ENCODE data around the gene HBA2. TPM values are rescaled to one million over a fixed set of nuclear protein-coding genes. Genes with fewer than 3 reads are reported as not detected.
"Not testable (repeated sequence)": the region's sequence is repeated elsewhere in the genome, so short reads cannot be mapped to it uniquely, and the experiment has no call there.

HBA2 gene
- total and polyA plus RNA-seq, 2 donors from 2014 or later = 11.1 to 33.9 TPM

GRCh38 chr16:170788-171187 is 1.9 kb upstream of the HBA2 start:
- no peak for TF ChIP-seq CTCF (IDR thresholded peaks at IDR 0.05; ENCODE audit: borderline replicate concordance, extremely low read depth, insufficient read depth)
- FAIRE-seq (no peak), DNase-seq (no peak)

GRCh38 chr16:173211-173854 is 657 bp downstream of the HBA2 start:
- H3K9me3 ChIP-seq (ENCODE audit: control insufficient read depth in 2 of 3, insufficient read depth in 1 of 3, low read length in 3 of 3); H3K36me3 ChIP-seq (ENCODE audit: control insufficient read depth in 2 of 3, insufficient read depth in 3 of 3, low read length in 3 of 3); H3K4me1 ChIP-seq (ENCODE audit: control insufficient read depth in 2 of 3, insufficient read depth in 2 of 3, low read depth in 1 of 3, low read length in 3 of 3); H3K4me3 ChIP-seq (ENCODE audit: low read length in 3 of 3); H3K27ac ChIP-seq (ENCODE audit: low read depth in 2 of 2, low read length in 2 of 2); FAIRE-seq; intact Hi-C loops (cut with DNase I); H3K9ac ChIP-seq (ENCODE audit: low read length in 3 of 3): not testable (repeated sequence)
- H3K27me3 ChIP-seq (ENCODE audit: control insufficient read depth, insufficient read depth, low read length) = peaks cover 35% of the 10 kb centered on the region
- peak in 1 of 5 donors; percentile 52 for DNase-seq

More at GRCh38 chr16:170788-171187, 1.9 kb upstream of the HBA2 start:
- Histone ChIP-seq H3K36me3 (ENCODE audit: control insufficient read depth in 2 of 3, insufficient read depth in 3 of 3, low read length in 3 of 3) (no peaks in the 10 kb centered on the region), H3K27ac (ENCODE audit: low read depth in 2 of 2, low read length in 2 of 2) (no peak overlapping the region), H3K27me3 (ENCODE audit: control insufficient read depth, insufficient read depth, low read length) (peaks cover 38% of the 10 kb centered on the region), H3K4me1 (ENCODE audit: control insufficient read depth in 2 of 3, insufficient read depth in 2 of 3, low read depth in 1 of 3, low read length in 3 of 3) (peaks cover 0 to 2% (median 0%) of the 10 kb centered on the region in 3 donors), H3K9me3 (ENCODE audit: control insufficient read depth in 2 of 3, insufficient read depth in 1 of 3, low read length in 3 of 3) (no peaks in the 10 kb centered on the region), H3K4me3 (ENCODE audit: low read length in 3 of 3) (no peak overlapping the region), H3K9ac (ENCODE audit: low read length in 3 of 3) (no peak overlapping the region)
- intact Hi-C loops (cut with DNase I) = no loop called here

- FAIRE-seq; H3K4me1 ChIP-seq (ENCODE audit: control insufficient read depth in 2 of 3, insufficient read depth in 2 of 3, low read depth in 1 of 3, low read length in 3 of 3); intact Hi-C loops (cut with DNase I); H3K9me3 ChIP-seq (ENCODE audit: control insufficient read depth in 2 of 3, insufficient read depth in 1 of 3, low read length in 3 of 3); H3K4me3 ChIP-seq (ENCODE audit: low read length in 3 of 3); H3K9ac ChIP-seq (ENCODE audit: low read length in 3 of 3); H3K36me3 ChIP-seq (ENCODE audit: control insufficient read depth in 2 of 3, insufficient read depth in 3 of 3, low read length in 3 of 3); H3K27ac ChIP-seq (ENCODE audit: low read depth in 2 of 2, low read length in 2 of 2): not testable (repeated sequence)
- peak in 1 of 5 donors; percentile 64 for DNase-seq
- H3K27me3 ChIP-seq (ENCODE audit: control insufficient read depth, insufficient read depth, low read length) = peaks cover 34% of the 10 kb centered on the region
These were observed 1.5 kb downstream of the HBA2 start for GRCh38 chr16:173928-174769.

GRCh38 chr16:175011-175949 is 2.6 kb downstream of the HBA2 start:
- no peak for TF ChIP-seq CTCF (IDR thresholded peaks at IDR 0.05; ENCODE audit: borderline replicate concordance, extremely low read depth, insufficient read depth)
- no peak overlapping the region for H3K4me3 ChIP-seq (ENCODE audit: low read length in 3 of 3)
- no peak overlapping the region for H3K27ac ChIP-seq (ENCODE audit: low read depth in 2 of 2, low read length in 2 of 2)
- H3K36me3 ChIP-seq (ENCODE audit: control insufficient read depth in 2 of 3, insufficient read depth in 3 of 3, low read length in 3 of 3) = no peaks in the 10 kb centered on the region
- FAIRE-seq (no peak), DNase-seq (peak in 1 of 5 donors; percentile 19)
- intact Hi-C loops (cut with DNase I) = no loop called here
- no peak overlapping the region for H3K9ac ChIP-seq (ENCODE audit: low read length in 3 of 3)
- H3K4me1 ChIP-seq (ENCODE audit: control insufficient read depth in 2 of 3, insufficient read depth in 2 of 3, low read depth in 1 of 3, low read length in 3 of 3) = no peaks in the 10 kb centered on the region
- H3K9me3 ChIP-seq (ENCODE audit: control insufficient read depth in 2 of 3, insufficient read depth in 1 of 3, low read length in 3 of 3) = no peaks in the 10 kb centered on the region
- H3K27me3 ChIP-seq (ENCODE audit: control insufficient read depth, insufficient read depth, low read length) = peaks cover 36% of the 10 kb centered on the region

- H3K27ac ChIP-seq (ENCODE audit: low read depth in 2 of 2, low read length in 2 of 2); H3K9ac ChIP-seq (ENCODE audit: low read length in 3 of 3); H3K9me3 ChIP-seq (ENCODE audit: control insufficient read depth in 2 of 3, insufficient read depth in 1 of 3, low read length in 3 of 3); intact Hi-C loops (cut with DNase I); FAIRE-seq; H3K36me3 ChIP-seq (ENCODE audit: control insufficient read depth in 2 of 3, insufficient read depth in 3 of 3, low read length in 3 of 3); H3K4me3 ChIP-seq (ENCODE audit: low read length in 3 of 3); H3K4me1 ChIP-seq (ENCODE audit: control insufficient read depth in 2 of 3, insufficient read depth in 2 of 3, low read depth in 1 of 3, low read length in 3 of 3): not testable (repeated sequence)
- DNase-seq = peak in 1 of 5 donors; percentile 39
- peaks cover 32% of the 10 kb centered on the region for H3K27me3 ChIP-seq (ENCODE audit: control insufficient read depth, insufficient read depth, low read length)
These were observed 3.3 kb downstream of the HBA2 start for GRCh38 chr16:176006-176405.

All from kidney (tissue), 14 donors.